Progenitor cell of endocrine pancreas (in vitro differentiated cells): ENCODE results near the gene TEKTIP1. TPM values are rescaled to one million over a fixed set of nuclear protein-coding genes. Genes with fewer than 3 reads are reported as not detected.

ENCODE experiments used
- DNase-seq: peaks from one replicate; pipeline ENCODE4 v3.0.0; 2021; ENCODE audit warnings: low spot score; ENCODE audit not compliant: unreplicated experiment
- H3K27ac Mint-ChIP-seq: 2 replicates; pipeline ENCODE4 v1.8.0; 2021; ENCODE audit warnings: mild to moderate bottlenecking, moderate library complexity, mixed read lengths
- H3K27me3 Mint-ChIP-seq: 2 replicates; pipeline ENCODE4 v1.8.0; 2021; ENCODE audit warnings: mixed read lengths
- H3K36me3 Mint-ChIP-seq: 2 replicates; pipeline ENCODE4 v1.8.0; 2022; ENCODE audit warnings: mixed read lengths; ENCODE audit not compliant: insufficient read depth
- H3K4me1 Mint-ChIP-seq: 2 replicates; pipeline ENCODE4 v1.8.0; 2021; ENCODE audit warnings: low read depth, mixed read lengths
- H3K4me3 Mint-ChIP-seq: 2 replicates; pipeline ENCODE4 v1.8.0; 2021; ENCODE audit warnings: low read depth, mild to moderate bottlenecking, moderate library complexity, mixed read lengths
- H3K9me3 Mint-ChIP-seq: 2 replicates; pipeline ENCODE4 v1.8.0; 2021; ENCODE audit warnings: low read depth, mixed read lengths
- CTCF ChIP-seq: fragments of 200-600 bp; sonication (generic); IDR thresholded peaks from one replicate; pipeline ENCODE4 v1.5.0; 2021; ENCODE audit warnings: antibody characterized with exemption, mild to moderate bottlenecking; ENCODE audit not compliant: unreplicated experiment
- total RNA-seq: library from RNA; stranded (reverse); gene quantifications from 2 replicates; pipeline ENCODE4 v1.2.1, GENCODE V29; 2021

The TEKTIP1 gene
- total RNA-seq, 1 donor from 2014 or later = 4.0 TPM

DNA sequence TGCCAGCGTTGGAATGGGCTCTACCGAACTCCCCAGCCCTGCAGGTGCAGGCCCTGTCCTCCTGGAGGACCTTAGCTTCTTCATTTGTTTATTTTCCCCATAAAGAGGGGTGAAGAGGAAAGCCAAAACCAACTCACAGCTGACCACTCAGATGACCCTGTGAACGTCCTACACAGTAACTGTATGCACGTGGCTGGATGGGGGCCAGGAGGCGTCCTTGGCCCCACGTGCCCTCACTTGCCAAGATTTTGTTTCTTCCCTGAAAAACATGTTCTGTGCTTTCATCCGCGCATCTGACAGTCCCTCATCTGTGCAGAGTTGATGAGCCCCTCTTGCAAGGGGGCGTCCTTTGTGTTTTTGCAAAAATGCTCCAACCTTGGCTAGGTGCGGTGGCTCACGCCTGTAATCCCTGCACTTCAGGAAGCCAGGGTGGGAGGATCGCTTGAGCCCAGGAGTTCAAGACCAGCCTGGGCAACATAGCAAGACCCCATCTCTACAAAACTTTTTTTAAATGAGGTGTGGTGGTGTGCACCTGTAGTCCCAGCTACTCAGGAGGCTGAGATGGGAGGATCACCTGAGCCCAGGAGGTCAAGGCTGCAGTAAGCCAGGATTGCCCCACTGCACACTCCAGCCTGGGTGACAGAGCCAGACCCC lies 5.3 kb upstream of the TEKTIP1 start:
- H3K4me1 Mint-ChIP-seq = no peaks in the 10 kb centered on the region
- no peak overlapping the region for H3K4me3 Mint-ChIP-seq

GRCh38 chr19:3534375-3535234 lies 4.4 kb upstream of the TEKTIP1 start:
- H3K4me1 Mint-ChIP-seq = peaks cover 4% of the 10 kb centered on the region
- no peak overlapping the region for H3K4me3 Mint-ChIP-seq
- peaks cover 13% of the 10 kb centered on the region for H3K36me3 Mint-ChIP-seq
- TF ChIP-seq CTCF = no peak
- H3K27ac Mint-ChIP-seq = no peak overlapping the region
- no peaks in the 10 kb centered on the region for H3K9me3 Mint-ChIP-seq
- no peak for DNase-seq
- no peaks in the 10 kb centered on the region for H3K27me3 Mint-ChIP-seq

More for the DNA sequence above, 5.3 kb upstream of the TEKTIP1 start:
- Mint-ChIP-seq H3K36me3 (peaks cover 10% of the 10 kb centered on the region), H3K27me3 (no peaks in the 10 kb centered on the region), H3K9me3 (no peaks in the 10 kb centered on the region), H3K27ac (no peak overlapping the region)
- DNase-seq = no peak
- no peak for TF ChIP-seq CTCF

DNA sequence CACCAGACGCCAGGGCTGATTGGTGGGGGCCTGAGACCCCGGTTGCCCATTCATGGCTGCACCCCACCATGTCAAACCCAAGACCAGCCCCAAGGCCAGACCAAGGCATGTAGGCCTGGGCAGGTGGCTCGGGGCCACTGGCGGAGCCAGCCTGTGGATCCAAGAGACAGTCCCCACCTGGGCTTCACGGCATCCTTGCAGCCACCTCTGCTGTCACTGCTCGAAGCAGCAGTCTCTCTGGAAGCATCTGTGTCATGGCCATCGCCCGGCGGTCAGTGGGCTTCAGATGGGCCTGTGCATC lies 3.8 kb upstream of the TEKTIP1 start:
- peaks cover 14% of the 10 kb centered on the region for H3K36me3 Mint-ChIP-seq
- no peak overlapping the region for H3K4me3 Mint-ChIP-seq
- H3K27ac Mint-ChIP-seq = no peak overlapping the region
- no peak for TF ChIP-seq CTCF
- H3K4me1 Mint-ChIP-seq = peaks cover 4% of the 10 kb centered on the region
- no peaks in the 10 kb centered on the region for H3K9me3 Mint-ChIP-seq
- H3K27me3 Mint-ChIP-seq = no peaks in the 10 kb centered on the region
- DNase-seq = no peak

DNA sequence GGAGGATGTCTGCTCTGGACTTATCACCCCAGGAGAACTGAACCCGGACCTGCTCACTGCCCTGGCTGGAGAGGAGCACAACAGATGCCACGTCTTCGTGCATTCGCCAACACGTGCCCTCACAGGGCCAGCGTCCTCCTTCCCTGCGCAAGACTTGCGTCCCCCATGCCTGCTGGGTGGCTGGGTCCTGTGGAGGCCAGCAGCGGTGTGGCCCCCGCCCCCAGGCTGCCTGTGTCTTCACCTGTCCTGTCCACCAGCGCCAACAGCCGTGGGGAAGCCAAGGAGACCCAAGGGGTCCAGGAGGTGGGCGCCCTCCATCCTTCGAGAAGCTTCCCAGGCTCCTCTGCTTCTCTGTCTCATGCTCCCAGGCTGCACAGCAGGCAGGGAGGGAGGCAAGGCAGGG lies 3.4 kb upstream of the TEKTIP1 start:
- Mint-ChIP-seq H3K4me3 (no peak overlapping the region), H3K9me3 (no peaks in the 10 kb centered on the region), H3K27ac (no peak overlapping the region), H3K36me3 (peaks cover 14% of the 10 kb centered on the region), H3K27me3 (no peaks in the 10 kb centered on the region), H3K4me1 (peaks cover 4% of the 10 kb centered on the region)
- no peak for TF ChIP-seq CTCF
- no peak for DNase-seq

- Mint-ChIP-seq H3K4me3 (no peak overlapping the region), H3K27me3 (no peaks in the 10 kb centered on the region), H3K4me1 (peaks cover 4% of the 10 kb centered on the region), H3K27ac (no peak overlapping the region), H3K9me3 (no peaks in the 10 kb centered on the region), H3K36me3 (peaks cover 14% of the 10 kb centered on the region)
- DNase-seq = no peak
- no peak for TF ChIP-seq CTCF
Measured at GRCh38 chr19:3535981-3536380, 3.0 kb upstream of the TEKTIP1 start.
